ENCODE data around the gene HSPG2.

The HSPG2 gene

GRCh38 chr1:21924503-21925005, 12.6 kb downstream of the HSPG2 start:
- H2AFZ ChIP-seq (ENCODE audit: insufficient read depth, low read length, poor library complexity), result no peak overlapping the region
- H3K79me2 ChIP-seq (ENCODE audit: control insufficient read depth, insufficient read depth, low read length, poor library complexity), result peaks cover 16% of the 10 kb centered on the region
- H3K36me3 ChIP-seq (ENCODE audit: control insufficient read depth in 1 of 2, insufficient read depth in 2 of 2, low read length in 2 of 2), result peaks cover 9 to 13% of the 10 kb centered on the region in 2 experiments
- no peak overlapping the region for H3K9ac ChIP-seq (ENCODE audit: low read length)
- no peak overlapping the region for H3K4me2 ChIP-seq (ENCODE audit: low read length)
- H4K8ac ChIP-seq (ENCODE audit: low read depth, low read length), result no peak overlapping the region
- H3K27ac ChIP-seq (ENCODE audit: low read depth, low read length), result peak overlapping the region; percentile 10
- no peak overlapping the region for H4K12ac ChIP-seq (ENCODE audit: low read depth, low read length)
- H3K18ac ChIP-seq (ENCODE audit: low read length), result peak overlapping the region; percentile 15
- peak overlapping the region; percentile 11 for H2BK5ac ChIP-seq (ENCODE audit: low read depth, low read length, poor library complexity)
- peak overlapping the region; percentile 41 for H2BK12ac ChIP-seq (ENCODE audit: low read length)
- H3K4me1 ChIP-seq (ENCODE audit: control insufficient read depth in 1 of 2, insufficient read depth in 2 of 2, low read length in 2 of 2), result peaks cover 65 to 70% of the 10 kb centered on the region in 2 experiments
- DNase-seq, result no peak
- no peak overlapping the region for H3K4me3 ChIP-seq (ENCODE audit: low read depth, low read length)
- H3K4ac ChIP-seq (ENCODE audit: low read depth, low read length), result peak overlapping the region; percentile 50
- no peaks in the 10 kb centered on the region for H3K9me3 ChIP-seq (ENCODE audit: insufficient read depth, low read depth, low read length)
- peak overlapping the region; percentile 20 for H4K91ac ChIP-seq (ENCODE audit: low read depth, low read length)
- H3K27me3 ChIP-seq (ENCODE audit: insufficient read depth, low read length), result no peaks in the 10 kb centered on the region
- H3K79me1 ChIP-seq (ENCODE audit: low read length), result peaks cover 35% of the 10 kb centered on the region
- peak overlapping the region; percentile 17 for H2BK120ac ChIP-seq (ENCODE audit: insufficient read depth, low read length, poor library complexity)
- no peak overlapping the region for H3K23ac ChIP-seq (ENCODE audit: low read length)
- no peak overlapping the region for H3K14ac ChIP-seq (ENCODE audit: low read length)
- peak overlapping the region; percentile 17 for H2AK5ac ChIP-seq (ENCODE audit: low read length)
- no CpG with 5 or more reads among the region's 5 CpGs for WGBS (ENCODE audit: extremely low coverage, insufficient coverage, insufficient read length)

DNA sequence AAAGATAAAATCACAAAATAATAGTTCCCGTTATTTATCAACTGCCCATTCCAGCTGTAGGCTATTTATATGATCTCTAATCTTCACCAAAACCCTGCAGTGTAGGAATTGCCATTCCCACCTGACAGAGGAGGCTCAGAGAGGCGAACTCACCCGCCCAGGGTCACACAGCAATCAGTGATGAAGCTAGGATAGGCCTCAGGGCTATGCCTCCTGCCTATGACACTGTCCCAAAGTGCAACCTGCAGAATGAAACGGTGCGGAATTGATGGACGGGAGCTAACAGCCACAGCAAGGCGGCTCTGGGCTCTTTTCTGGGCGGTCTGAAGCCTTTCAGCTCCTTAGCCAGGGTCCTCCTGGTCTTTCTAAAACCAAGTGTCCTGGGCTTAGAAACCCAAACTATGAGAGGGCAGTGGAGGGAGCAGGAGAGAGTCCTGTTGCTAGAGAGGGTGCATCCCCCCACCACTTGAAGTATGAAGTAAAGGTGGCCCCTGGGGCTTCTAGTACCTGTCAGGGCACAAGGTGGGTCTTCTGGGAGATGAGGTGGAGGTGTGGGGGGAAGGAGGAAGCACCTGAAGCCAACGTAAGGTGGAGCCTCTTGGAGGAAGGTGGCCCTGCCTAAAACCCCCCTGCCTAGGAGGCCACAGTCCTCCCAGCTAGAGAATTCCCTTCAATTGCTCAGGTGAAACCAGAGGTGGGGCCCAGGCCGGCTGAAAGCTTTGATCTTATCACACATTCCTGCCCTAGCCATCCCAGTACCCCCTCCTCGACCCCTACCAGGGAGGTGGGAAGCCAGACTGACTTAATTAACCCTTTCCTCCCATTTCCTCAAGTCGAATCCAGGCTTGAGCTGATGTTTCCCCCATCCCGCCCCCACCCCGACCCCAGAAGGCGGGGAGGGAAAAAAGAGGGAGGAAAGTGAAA, 14.8 kb downstream of the HSPG2 start:
- DNase-seq, result no peak
- Histone ChIP-seq H3K4me2 (ENCODE audit: low read length) (peak overlapping the region; percentile 35), H2AFZ (ENCODE audit: insufficient read depth, low read length, poor library complexity) (no peak overlapping the region), H3K79me1 (ENCODE audit: low read length) (peaks cover 38% of the 10 kb centered on the region), H3K79me2 (ENCODE audit: control insufficient read depth, insufficient read depth, low read length, poor library complexity) (peaks cover 13% of the 10 kb centered on the region), H4K8ac (ENCODE audit: low read depth, low read length) (peak overlapping the region; percentile 64), H2BK5ac (ENCODE audit: low read depth, low read length, poor library complexity) (peak overlapping the region; percentile 59), H3K4ac (ENCODE audit: low read depth, low read length) (peak overlapping the region; percentile 57), H3K23ac (ENCODE audit: low read length) (no peak overlapping the region), H3K18ac (ENCODE audit: low read length) (peak overlapping the region; percentile 20), H2BK120ac (ENCODE audit: insufficient read depth, low read length, poor library complexity) (peak overlapping the region; percentile 78), H3K14ac (ENCODE audit: low read length) (peak overlapping the region; percentile 71), H3K36me3 (ENCODE audit: control insufficient read depth in 1 of 2, insufficient read depth in 2 of 2, low read length in 2 of 2) (peaks cover 2 to 11% of the 10 kb centered on the region in 2 experiments), H3K27me3 (ENCODE audit: insufficient read depth, low read length) (no peaks in the 10 kb centered on the region), H4K12ac (ENCODE audit: low read depth, low read length) (no peak overlapping the region), H3K9me3 (ENCODE audit: insufficient read depth, low read depth, low read length) (no peaks in the 10 kb centered on the region), H3K4me1 (ENCODE audit: control insufficient read depth in 1 of 2, insufficient read depth in 2 of 2, low read length in 2 of 2) (peaks cover 63 to 69% of the 10 kb centered on the region in 2 experiments), H3K27ac (ENCODE audit: low read depth, low read length) (peak overlapping the region; percentile 65), H4K91ac (ENCODE audit: low read depth, low read length) (peak overlapping the region; percentile 54), H3K9ac (ENCODE audit: low read length) (no peak overlapping the region), H2AK5ac (ENCODE audit: low read length) (peak overlapping the region; percentile 49), H3K4me3 (ENCODE audit: low read depth, low read length) (no peak overlapping the region), H2BK12ac (ENCODE audit: low read length) (peak overlapping the region; percentile 46)
- no CpG with 5 or more reads among the region's 15 CpGs for WGBS (ENCODE audit: extremely low coverage, insufficient coverage, insufficient read length)

GRCh38 chr1:21921100-21921875, 15.8 kb downstream of the HSPG2 start:
- peaks cover 57 to 62% of the 10 kb centered on the region in 2 experiments for H3K4me1 ChIP-seq (ENCODE audit: control insufficient read depth in 1 of 2, insufficient read depth in 2 of 2, low read length in 2 of 2)
- no peak overlapping the region for H2BK5ac ChIP-seq (ENCODE audit: low read depth, low read length, poor library complexity)
- no peak overlapping the region for H4K8ac ChIP-seq (ENCODE audit: low read depth, low read length)
- H3K36me3 ChIP-seq (ENCODE audit: control insufficient read depth in 1 of 2, insufficient read depth in 2 of 2, low read length in 2 of 2), result peaks cover 6 to 14% of the 10 kb centered on the region in 2 experiments
- no peak overlapping the region for H3K23ac ChIP-seq (ENCODE audit: low read length)
- H4K12ac ChIP-seq (ENCODE audit: low read depth, low read length), result no peak overlapping the region
- peak overlapping the region; percentile 56 for H2BK120ac ChIP-seq (ENCODE audit: insufficient read depth, low read length, poor library complexity)
- no peaks in the 10 kb centered on the region for H3K9me3 ChIP-seq (ENCODE audit: insufficient read depth, low read depth, low read length)
- H2AK5ac ChIP-seq (ENCODE audit: low read length), result peak overlapping the region; percentile 16
- H3K18ac ChIP-seq (ENCODE audit: low read length), result peak overlapping the region; percentile 27
- no peak overlapping the region for H3K4me3 ChIP-seq (ENCODE audit: low read depth, low read length)
- H2AFZ ChIP-seq (ENCODE audit: insufficient read depth, low read length, poor library complexity), result no peak overlapping the region
- no peak for DNase-seq
- peak overlapping the region; percentile 46 for H3K27ac ChIP-seq (ENCODE audit: low read depth, low read length)
- peak overlapping the region; percentile 67 for H4K91ac ChIP-seq (ENCODE audit: low read depth, low read length)
- H3K79me1 ChIP-seq (ENCODE audit: low read length), result peaks cover 35% of the 10 kb centered on the region
- no peak overlapping the region for H3K9ac ChIP-seq (ENCODE audit: low read length)
- H3K4me2 ChIP-seq (ENCODE audit: low read length), result no peak overlapping the region
- H2BK12ac ChIP-seq (ENCODE audit: low read length), result peak overlapping the region; percentile 53
- H3K4ac ChIP-seq (ENCODE audit: low read depth, low read length), result peak overlapping the region; percentile 2
- peak overlapping the region; percentile 5 for H3K14ac ChIP-seq (ENCODE audit: low read length)
- no peaks in the 10 kb centered on the region for H3K27me3 ChIP-seq (ENCODE audit: insufficient read depth, low read length)
- H3K79me2 ChIP-seq (ENCODE audit: control insufficient read depth, insufficient read depth, low read length, poor library complexity), result peaks cover 11% of the 10 kb centered on the region
- WGBS (ENCODE audit: extremely low coverage, insufficient coverage, insufficient read length), result no CpG with 5 or more reads among the region's 11 CpGs

DNA sequence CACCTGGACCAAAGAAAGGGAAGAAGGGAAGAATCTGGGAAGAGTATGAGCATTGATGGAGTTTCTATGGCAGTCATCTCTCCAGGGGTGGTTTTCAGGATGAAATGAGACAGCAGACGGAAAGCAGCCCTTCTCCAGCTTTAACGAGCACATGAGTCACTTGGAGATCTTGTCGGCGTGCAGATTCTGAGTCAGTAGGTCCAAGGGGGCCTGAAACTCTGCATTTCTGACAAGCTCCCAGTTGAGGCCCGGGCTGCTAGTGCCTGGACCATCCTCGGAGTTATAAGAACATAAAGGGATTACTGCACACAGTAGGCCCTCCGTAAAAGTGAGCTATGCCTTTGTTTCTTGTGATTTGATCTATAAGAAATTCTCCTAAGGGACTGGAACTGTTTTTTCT, 17.6 kb downstream of the HSPG2 start:
- no peak overlapping the region for H2AK5ac ChIP-seq (ENCODE audit: low read length)

More for the DNA sequence above, 17.6 kb downstream of the HSPG2 start:
- no CpG with 5 or more reads among the region's 7 CpGs for WGBS (ENCODE audit: extremely low coverage, insufficient coverage, insufficient read length)
- Histone ChIP-seq H3K18ac (ENCODE audit: low read length) (no peak overlapping the region), H3K27me3 (ENCODE audit: insufficient read depth, low read length) (no peaks in the 10 kb centered on the region), H3K9me3 (ENCODE audit: insufficient read depth, low read depth, low read length) (no peaks in the 10 kb centered on the region), H3K4me1 (ENCODE audit: control insufficient read depth in 1 of 2, insufficient read depth in 2 of 2, low read length in 2 of 2) (peaks cover 53 to 56% of the 10 kb centered on the region in 2 experiments), H2BK12ac (ENCODE audit: low read length) (no peak overlapping the region), H3K79me1 (ENCODE audit: low read length) (peaks cover 27% of the 10 kb centered on the region), H2BK120ac (ENCODE audit: insufficient read depth, low read length, poor library complexity) (no peak overlapping the region), H2AFZ (ENCODE audit: insufficient read depth, low read length, poor library complexity) (no peak overlapping the region), H3K36me3 (ENCODE audit: control insufficient read depth in 1 of 2, insufficient read depth in 2 of 2, low read length in 2 of 2) (peaks cover 10 to 15% of the 10 kb centered on the region in 2 experiments), H3K79me2 (ENCODE audit: control insufficient read depth, insufficient read depth, low read length, poor library complexity) (peaks cover 7% of the 10 kb centered on the region), H3K4me2 (ENCODE audit: low read length) (peak overlapping the region; percentile 8), H3K27ac (ENCODE audit: low read depth, low read length) (peak overlapping the region; percentile 61), H3K9ac (ENCODE audit: low read length) (no peak overlapping the region), H3K14ac (ENCODE audit: low read length) (no peak overlapping the region), H3K4ac (ENCODE audit: low read depth, low read length) (no peak overlapping the region), H4K8ac (ENCODE audit: low read depth, low read length) (no peak overlapping the region), H4K12ac (ENCODE audit: low read depth, low read length) (no peak overlapping the region), H2BK5ac (ENCODE audit: low read depth, low read length, poor library complexity) (peak overlapping the region; percentile 52), H3K23ac (ENCODE audit: low read length) (no peak overlapping the region), H3K4me3 (ENCODE audit: low read depth, low read length) (no peak overlapping the region), H4K91ac (ENCODE audit: low read depth, low read length) (peak overlapping the region; percentile 48)
- DNase-seq, result peak in 1 of 2 donors; percentile 55

Measured in trophoblast cell (in vitro differentiated cells and primary cell).